GM21717 (cell line): ENCODE measurements around the gene BAG5.

ENCODE experiments used
- ATAC-seq: cut with Tn5 transposase; IDR thresholded peaks from one replicate; pipeline ENCODE4 v1.9.1; 2021; ENCODE audit warnings: mild to moderate bottlenecking, moderate library complexity; ENCODE audit not compliant: unreplicated experiment

Gene BAG5

GRCh38 chr14:103547455-103547940 lies 15.0 kb downstream of the BAG5 start:
- ATAC-seq, result no peak

DNA sequence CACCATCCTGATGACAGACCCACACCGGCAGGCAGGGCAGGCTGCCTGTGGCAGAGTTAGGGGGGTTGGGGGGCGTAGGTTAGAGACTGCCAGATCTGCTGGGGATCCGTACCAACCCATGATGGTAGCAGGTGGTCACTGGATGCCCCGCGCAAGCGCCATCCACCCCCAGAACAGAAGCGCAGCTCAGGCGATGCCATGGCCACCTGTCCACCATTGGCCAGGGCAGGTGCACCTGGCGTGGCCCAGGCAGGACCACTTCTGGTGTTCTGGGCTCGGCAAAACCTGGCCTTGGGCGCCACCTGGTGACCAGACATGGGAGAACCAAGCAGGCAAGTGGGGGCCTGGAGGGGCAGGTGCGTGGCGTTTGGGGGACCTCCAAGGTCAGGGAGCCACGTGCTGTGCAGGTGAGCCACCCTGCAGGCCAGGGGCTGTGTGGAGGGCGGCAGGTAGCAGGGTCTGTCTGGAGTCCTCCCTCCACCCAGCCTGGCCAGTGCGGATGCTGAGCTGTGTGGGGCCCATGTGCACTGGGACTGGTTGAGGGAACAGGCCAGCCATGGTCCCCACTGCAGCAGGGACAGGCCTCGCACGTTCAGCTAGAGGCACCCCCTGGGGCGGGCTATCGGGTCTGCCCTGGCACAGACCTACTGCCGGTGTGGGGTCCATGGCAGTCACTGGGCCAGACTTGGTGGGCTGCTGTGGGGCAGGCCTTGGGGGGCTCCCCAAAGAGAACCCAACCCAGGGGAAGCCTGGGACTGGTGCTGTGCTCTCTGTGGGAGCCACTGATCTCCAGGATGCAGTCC lies 15.6 kb downstream of the BAG5 start:
- no peak for ATAC-seq

GRCh38 chr14:103545915-103546651 lies 16.4 kb downstream of the BAG5 start:
- no peak for ATAC-seq

DNA sequence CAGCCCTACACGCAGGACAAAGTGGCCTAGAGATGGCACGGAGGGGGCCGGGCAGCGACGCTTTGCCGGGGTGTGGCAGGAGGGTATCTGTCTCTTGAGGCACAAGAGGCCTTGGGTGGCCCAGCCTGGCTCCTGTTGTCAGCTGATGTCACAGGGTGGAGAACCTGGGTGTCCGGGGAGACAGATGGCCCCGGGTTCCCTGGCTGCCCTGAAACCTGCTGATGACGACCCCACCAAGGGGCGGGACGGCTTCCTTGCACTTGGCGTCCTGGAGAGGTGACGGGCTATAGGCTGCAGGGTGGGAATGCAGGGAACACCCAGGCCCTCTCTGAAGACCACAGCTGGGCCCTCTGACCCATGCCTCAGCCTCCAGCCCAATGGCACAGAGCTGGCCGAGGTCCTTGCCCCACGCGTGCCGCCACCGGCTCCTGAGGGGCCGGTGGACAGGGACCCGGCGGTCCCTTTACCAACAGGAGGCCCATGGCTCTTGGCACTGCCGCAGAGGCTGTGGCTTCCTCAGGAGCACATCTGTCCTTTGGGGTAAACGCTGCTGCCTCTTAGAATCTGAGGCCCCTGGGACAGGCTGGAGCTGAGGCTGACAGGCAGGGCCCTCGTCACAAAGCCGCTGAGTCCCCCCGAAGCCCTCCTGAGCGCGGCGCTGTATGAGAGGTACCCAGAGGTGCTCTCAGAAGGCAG lies 17.1 kb downstream of the BAG5 start:
- ATAC-seq, result no peak

GRCh38 chr14:103544388-103545218 lies 17.9 kb downstream of the BAG5 start:
- ATAC-seq, result no peak

GRCh38 chr14:103543721-103544387 lies 18.6 kb downstream of the BAG5 start:
- ATAC-seq, result no peak

GRCh38 chr14:103543140-103543539 lies 19.3 kb downstream of the BAG5 start:
- no peak for ATAC-seq

GRCh38 chr14:103542605-103543088 lies 19.8 kb downstream of the BAG5 start:
- ATAC-seq, result no peak

- no peak for ATAC-seq
Measured at GRCh38 chr14:103541709-103542604, 20.5 kb downstream of the BAG5 start.

DNA sequence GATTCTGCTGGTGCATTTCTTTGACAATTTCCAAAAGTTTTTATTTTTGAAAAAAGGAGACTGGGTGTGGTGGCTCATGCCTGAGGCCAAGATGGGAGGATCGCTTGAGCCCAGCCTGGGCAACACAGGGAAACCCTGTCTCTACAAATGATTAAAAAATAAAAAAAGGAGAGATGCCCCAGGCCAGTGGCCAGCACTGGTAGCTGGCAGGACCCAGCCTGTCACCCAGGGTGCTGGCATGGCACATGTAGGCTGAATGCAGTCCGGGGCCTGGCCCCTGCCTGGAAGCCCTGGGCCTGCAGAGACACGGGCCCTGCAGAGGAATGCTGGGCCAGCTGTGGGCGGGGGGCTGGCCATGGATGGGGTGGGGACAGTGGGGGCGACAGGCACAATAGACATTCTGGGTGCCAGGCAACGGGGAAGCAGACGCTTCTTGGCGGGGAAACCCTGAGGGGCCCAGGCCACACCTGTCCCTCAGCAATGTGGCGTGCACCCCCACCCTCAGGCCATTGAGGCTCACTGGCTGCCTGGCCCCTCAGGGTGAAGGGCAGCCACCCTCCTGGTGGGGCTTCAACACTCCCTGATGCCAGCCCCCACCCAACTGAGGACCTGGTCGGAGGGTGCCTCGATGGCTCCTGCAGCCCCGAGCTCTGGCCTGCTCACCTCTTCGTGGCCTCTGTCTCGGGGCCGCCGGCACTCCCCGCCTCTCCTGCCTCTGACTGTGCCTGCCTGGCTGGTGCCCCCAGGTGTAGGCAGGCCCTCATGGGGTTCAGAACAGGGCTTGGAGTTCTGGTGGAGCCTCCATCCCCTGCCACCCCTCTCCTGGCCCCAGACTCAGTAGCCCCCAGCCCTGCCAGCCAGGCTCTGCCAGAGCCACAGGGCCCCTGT lies 21.4 kb downstream of the BAG5 start:
- no peak for ATAC-seq

- ATAC-seq, result no peak
Measured at GRCh38 chr14:103539056-103539825, 23.2 kb downstream of the BAG5 start.

DNA sequence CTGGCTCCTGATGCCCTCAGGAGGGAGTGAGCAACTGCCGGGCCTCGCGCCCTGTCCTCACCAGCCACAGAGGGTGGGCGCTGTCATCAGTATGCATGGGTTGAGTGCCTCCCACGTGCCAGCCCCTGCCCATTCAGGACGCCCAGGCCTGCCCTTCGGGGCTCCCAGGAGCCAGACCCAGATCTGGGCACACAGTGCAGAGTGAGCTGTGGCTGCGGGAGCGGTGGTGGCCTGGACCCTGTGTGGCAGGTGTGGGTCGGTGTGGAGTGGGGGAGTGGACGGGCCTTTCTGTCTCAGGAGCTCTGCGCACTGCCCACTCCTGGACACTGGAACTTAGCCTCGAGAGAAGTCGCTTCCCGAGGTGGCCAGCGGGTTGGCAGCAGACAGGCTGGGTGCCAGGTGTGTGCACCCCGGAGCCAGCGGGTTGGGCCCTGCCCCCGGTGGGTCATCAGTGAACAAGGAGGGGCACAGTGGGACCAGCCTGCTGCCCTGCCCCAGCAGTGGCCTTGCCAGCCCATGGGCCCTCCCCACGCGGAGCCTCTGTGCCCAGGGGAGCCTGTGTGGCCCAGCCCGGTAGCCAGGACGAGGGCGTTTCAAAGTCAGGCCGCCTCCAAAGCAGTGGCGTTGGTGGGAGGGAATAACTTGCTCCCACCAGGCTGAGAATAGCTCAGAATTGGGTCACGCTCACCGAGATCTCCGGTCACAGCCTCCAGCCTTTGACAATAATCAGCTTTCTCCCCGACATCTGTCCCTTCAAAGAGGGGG lies 24.0 kb downstream of the BAG5 start:
- ATAC-seq, result no peak

DNA sequence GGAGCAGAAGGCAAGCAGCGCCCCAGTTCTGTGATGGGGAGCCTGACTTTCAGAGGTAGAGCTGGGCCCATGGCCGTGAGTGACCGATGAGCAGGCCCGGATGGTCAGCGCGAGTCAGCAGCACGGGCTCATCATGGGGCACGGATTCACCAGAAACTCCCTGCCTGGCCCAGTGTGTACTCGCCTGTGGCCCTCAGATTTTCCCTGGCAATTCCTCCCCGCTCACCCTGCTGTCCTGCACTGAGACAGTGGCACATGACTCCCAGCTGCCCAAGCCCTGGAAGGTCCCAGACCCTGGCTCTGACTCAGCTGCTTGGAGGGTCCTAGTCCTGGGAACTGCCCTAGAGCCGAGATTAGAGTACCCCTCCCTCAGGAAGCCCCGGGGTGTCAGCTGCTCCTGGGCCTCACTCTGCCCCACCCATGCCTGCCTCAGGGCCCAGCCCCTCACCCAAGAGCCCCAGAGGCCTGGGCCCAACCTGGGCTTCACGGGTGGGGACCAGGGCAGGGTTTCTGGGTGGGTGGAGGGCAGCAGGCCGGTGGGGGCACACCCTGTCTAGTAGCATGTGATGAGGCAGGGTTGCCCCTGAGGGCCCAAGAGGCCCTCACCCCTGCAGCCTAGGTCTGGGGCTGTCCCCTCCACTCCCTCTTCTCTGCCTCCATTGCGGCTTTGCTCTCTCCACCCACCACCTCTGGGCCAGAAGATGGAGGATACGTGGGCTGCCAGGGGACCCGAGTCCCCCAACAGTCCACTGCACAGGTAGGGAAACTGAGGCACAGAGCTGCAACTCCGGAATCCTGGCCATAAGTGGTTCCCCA lies 25.1 kb downstream of the BAG5 start:
- no peak for ATAC-seq

DNA sequence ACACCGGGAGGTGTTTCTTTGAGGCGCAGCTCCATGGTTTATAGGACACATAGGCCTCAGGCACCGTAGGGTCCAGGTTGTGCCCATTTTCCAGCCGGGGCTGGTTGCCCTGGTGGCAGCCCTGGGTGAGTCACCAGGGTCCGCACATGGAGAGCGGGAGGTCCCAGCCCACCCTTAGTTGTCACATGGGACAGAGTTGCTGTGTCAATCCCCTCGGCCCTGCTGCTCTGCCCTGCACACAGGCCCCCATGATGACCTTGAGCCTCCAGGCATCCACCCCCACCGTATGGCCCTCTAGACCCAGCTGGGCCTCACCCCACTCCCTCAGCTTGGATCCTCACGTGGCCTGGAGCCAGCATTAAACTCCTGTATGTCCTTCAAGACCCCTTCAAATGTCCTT lies 25.8 kb downstream of the BAG5 start:
- ATAC-seq, result no peak

DNA sequence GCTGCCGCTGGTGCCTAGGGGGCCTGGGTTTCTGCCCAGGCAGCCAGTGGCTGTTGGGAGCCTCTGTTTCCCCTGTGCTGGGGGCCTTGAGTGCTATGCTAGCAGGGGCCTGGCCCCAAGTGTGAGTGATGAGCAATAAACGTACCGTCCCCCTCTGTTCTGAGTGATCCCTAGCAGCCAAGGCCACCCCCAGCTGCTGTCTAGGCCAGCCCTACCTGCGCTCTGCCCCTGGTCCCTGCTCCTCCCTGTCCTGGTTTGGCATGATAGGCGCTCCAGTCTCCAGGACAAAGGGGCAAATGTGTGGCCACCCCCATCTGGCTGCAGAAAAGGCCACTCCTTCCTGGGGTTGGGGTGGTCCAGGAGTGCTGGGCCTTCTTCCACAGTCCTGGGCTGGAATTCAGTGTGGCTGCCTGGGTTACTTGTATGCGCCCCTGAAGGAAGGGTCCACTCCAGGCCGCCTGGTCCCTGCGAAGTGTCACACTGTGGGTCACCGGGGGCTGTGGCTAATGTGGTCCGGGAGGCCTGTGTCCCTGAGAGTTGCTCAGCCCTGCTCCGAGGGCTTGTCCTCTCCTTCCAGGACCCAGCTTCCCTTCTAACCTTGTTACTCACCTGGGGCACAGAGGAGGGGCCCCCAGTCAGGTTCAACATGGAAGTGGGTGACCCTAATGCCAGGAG lies 26.4 kb downstream of the BAG5 start:
- no peak for ATAC-seq
